MM.1S (cell line): ENCODE results near the gene IGSF8.

ENCODE experiments used
- DNase-seq: peaks from one replicate; pipeline ENCODE4 v3.0.0-alpha.2; 2015
- H2AFZ ChIP-seq: fragments of 300-600 bp; sonication (generic); 2 replicates; pipeline ENCODE4 v1.6.0; 2016; ENCODE audit warnings: antibody characterized with exemption, low read length
- H3F3A ChIP-seq: fragments of 300-600 bp; sonication (generic); 2 replicates; pipeline ENCODE4 v1.6.1; 2016; ENCODE audit warnings: mild to moderate bottlenecking, antibody characterized with exemption, low read length, moderate library complexity, mixed read lengths; ENCODE audit not compliant: insufficient read depth
- H3K27ac ChIP-seq: fragments of 300-600 bp; sonication (generic); 2 replicates; pipeline ENCODE4 v1.5.1; 2016; ENCODE audit warnings: mild to moderate bottlenecking, low read length
- H3K27me3 ChIP-seq: fragments of 300-600 bp; sonication (generic); replicated peaks from 2 replicates; pipeline ENCODE4 v1.6.0; 2016; ENCODE audit warnings: low read length; ENCODE audit not compliant: insufficient read depth
- H3K36me3 ChIP-seq: fragments of 300-600 bp; sonication (generic); replicated peaks from 2 replicates; pipeline ENCODE4 v1.6.1; 2016; ENCODE audit warnings: mild to moderate bottlenecking, low read length, mixed read lengths; ENCODE audit not compliant: insufficient read depth
- H3K4me1 ChIP-seq: fragments of 300-600 bp; sonication (generic); 2 replicates; pipeline ENCODE4 v1.6.1; 2016; ENCODE audit warnings: low read length, mixed read lengths
- H3K4me2 ChIP-seq: fragments of 300-600 bp; sonication (generic); 2 replicates; pipeline ENCODE4 v1.6.0; 2016; ENCODE audit warnings: low read depth, low read length
- H3K4me3 ChIP-seq: fragments of 300-600 bp; sonication (generic); 2 replicates; pipeline ENCODE4 v1.5.1; 2016; ENCODE audit warnings: low read length, mixed read lengths
- H3K79me2 ChIP-seq: fragments of 300-600 bp; sonication (generic); 2 replicates; pipeline ENCODE4 v1.6.1; 2016; ENCODE audit warnings: mixed run types, low read length, mixed read lengths
- H3K9ac ChIP-seq: fragments of 300-600 bp; sonication (generic); 2 replicates; pipeline ENCODE4 v1.6.1; 2016; ENCODE audit warnings: low read length, mixed read lengths
- H3K9me2 ChIP-seq: fragments of 300-600 bp; sonication (generic); replicated peaks from 2 replicates; pipeline ENCODE4 v1.6.1; 2016; ENCODE audit warnings: mild to moderate bottlenecking, low read length, mixed read lengths; ENCODE audit not compliant: insufficient read depth
- H3K9me3 ChIP-seq: fragments of 300-600 bp; sonication (generic); replicated peaks from 2 replicates; pipeline ENCODE4 v1.6.1; 2016; ENCODE audit warnings: mild to moderate bottlenecking, low read length, mixed read lengths; ENCODE audit not compliant: insufficient read depth
- H4K20me1 ChIP-seq: fragments of 300-600 bp; sonication (generic); 2 replicates; pipeline ENCODE4 v1.6.1; 2016; ENCODE audit warnings: mild to moderate bottlenecking, low read length, moderate library complexity, mixed read lengths; ENCODE audit not compliant: insufficient read depth
- EZH2 ChIP-seq: fragments of 300-600 bp; sonication (generic); optimal IDR thresholded peaks from 2 replicates; pipeline ENCODE3; 2017; ENCODE audit warnings: low read depth, mild to moderate bottlenecking, antibody characterized with exemption, low read length, mixed read lengths
- EZH2phosphoT487 ChIP-seq: fragments of 300-600 bp; sonication (generic); IDR thresholded peaks from 2 replicates; pipeline ENCODE4 v1.6.1; 2018; ENCODE audit warnings: antibody characterized with exemption, low read length
- TF ChIP-seq, protein P1 (sequence below): fragments of 300-600 bp; sonication (generic); IDR thresholded peaks from 2 replicates; pipeline ENCODE4 v1.5.1; 2016; ENCODE audit warnings: antibody characterized with exemption, low read length, mixed read lengths

IGSF8 gene

DNA sequence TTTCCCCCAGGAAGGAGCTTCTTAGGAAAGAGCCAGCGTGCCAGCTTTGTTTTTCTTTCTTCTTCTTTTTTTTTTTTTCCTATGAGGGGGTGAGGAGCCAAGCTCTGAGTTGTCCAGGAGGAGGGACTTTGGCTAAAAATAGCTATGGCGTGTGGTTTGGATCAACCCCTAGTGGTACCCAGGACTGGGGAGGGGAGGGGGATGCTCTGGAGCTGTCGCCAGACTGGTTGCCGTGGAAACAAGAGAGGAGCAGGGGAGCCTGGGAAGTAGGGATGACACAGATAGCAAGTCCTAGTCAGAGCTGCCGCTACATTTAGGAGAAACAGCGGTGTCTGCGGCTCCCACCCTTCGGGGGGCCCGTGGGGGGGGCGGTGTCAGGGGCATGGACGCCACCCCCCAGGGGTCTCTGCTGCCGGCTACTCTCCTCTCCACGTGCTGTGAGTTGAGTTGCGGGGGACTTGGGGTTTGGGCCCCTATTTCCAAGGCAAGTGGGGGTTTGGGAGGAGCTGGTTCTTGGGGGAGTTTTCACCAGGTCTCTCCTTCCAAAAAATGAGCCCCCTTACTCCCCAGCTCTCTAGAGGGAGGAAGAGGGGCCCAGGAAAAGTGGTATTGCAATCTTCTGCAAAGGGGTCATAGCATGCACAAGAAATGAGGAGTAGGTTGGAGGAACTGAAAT is 17.0 kb downstream of the IGSF8 start, which contains the start of gene KCNJ9:
TSS of gene KCNJ9 (plus strand) at position 278 of the 676 bp plus-strand sequence. CDS start 2,493 bp downstream, outside the sequence.
- Histone ChIP-seq H3K79me2 (no peaks in the 10 kb centered on the region), H2AFZ (no peak within 1 kb of the TSS), H3K9me3 (no peaks in the 10 kb centered on the region), H3K27ac (peak within 1 kb of the TSS; percentile 22; the same call in 1 of the 2 replicates), H3K4me2 (peak within 1 kb of the TSS; percentile 28), H3F3A (peaks cover 9% of the 10 kb centered on the region; the same call in 1 of the 2 replicates), H3K4me3 (no peak within 1 kb of the TSS), H3K4me1 (peaks cover 29% of the 10 kb centered on the region), H3K36me3 (no peaks in the 10 kb centered on the region), H3K9ac (no peak within 1 kb of the TSS), H3K9me2 (no peaks in the 10 kb centered on the region), H3K27me3 (peaks cover 34% of the 10 kb centered on the region), H4K20me1 (no peaks in the 10 kb centered on the region)
- DNase-seq = no peak
- TF ChIP-seq EZH2phosphoT487 (no peak), EZH2 (no peak)

DNA sequence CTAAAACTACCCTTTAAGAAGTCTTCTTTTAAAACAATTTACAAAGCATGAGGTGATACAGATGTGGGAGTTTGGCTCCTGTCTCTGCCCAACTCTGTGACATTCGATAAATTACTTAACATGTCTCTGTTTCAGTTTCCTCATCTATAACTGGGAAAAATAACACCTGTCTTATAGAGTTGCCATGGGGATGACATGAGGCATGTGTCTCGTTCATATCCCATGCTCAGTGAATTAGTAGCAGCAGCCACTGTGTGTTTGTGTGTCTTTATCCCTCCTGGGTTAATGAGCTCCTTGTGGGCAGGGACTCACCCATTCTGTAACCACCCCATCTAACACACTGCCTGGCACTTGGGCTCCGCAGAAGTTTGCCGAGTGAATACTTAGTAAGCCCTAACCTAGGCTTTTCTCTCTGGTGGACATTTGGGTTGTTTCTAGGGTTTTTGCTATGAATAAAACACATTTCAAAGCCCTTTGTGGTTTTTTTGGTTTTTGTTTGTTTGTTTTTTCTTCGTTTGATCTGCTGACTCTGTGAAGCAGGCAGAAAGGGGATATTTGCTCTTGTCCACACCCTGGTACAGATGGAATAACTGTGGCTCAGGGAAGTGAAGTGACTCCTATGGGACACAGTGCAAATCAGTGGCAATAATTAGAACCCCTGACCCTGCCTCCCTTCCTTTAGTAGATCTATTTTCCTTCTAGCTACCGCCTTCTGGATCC is 17.9 kb downstream of the IGSF8 start:
- H3K4me1 ChIP-seq = peaks cover 29% of the 10 kb centered on the region
- peaks cover 34% of the 10 kb centered on the region for H3K27me3 ChIP-seq
- H3K9ac ChIP-seq = no peak overlapping the region
- peaks cover 9% of the 10 kb centered on the region; the same call in 1 of the 2 replicates for H3F3A ChIP-seq
- H3K9me3 ChIP-seq = no peaks in the 10 kb centered on the region
- no peaks in the 10 kb centered on the region for H3K79me2 ChIP-seq
- DNase-seq = peak; percentile 20
- no peak overlapping the region for H3K4me3 ChIP-seq
- H4K20me1 ChIP-seq = no peaks in the 10 kb centered on the region
- peak overlapping the region; percentile 22; the same call in 1 of the 2 replicates for H3K27ac ChIP-seq
- H3K36me3 ChIP-seq = no peaks in the 10 kb centered on the region
- no peak overlapping the region for H2AFZ ChIP-seq
- TF ChIP-seq, protein P1, sequence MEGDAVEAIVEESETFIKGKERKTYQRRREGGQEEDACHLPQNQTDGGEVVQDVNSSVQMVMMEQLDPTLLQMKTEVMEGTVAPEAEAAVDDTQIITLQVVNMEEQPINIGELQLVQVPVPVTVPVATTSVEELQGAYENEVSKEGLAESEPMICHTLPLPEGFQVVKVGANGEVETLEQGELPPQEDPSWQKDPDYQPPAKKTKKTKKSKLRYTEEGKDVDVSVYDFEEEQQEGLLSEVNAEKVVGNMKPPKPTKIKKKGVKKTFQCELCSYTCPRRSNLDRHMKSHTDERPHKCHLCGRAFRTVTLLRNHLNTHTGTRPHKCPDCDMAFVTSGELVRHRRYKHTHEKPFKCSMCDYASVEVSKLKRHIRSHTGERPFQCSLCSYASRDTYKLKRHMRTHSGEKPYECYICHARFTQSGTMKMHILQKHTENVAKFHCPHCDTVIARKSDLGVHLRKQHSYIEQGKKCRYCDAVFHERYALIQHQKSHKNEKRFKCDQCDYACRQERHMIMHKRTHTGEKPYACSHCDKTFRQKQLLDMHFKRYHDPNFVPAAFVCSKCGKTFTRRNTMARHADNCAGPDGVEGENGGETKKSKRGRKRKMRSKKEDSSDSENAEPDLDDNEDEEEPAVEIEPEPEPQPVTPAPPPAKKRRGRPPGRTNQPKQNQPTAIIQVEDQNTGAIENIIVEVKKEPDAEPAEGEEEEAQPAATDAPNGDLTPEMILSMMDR = no peak
- TF ChIP-seq EZH2phosphoT487 (no peak), EZH2 (no peak)
- peak overlapping the region; percentile 28 for H3K4me2 ChIP-seq
- H3K9me2 ChIP-seq = no peaks in the 10 kb centered on the region

- H2AFZ ChIP-seq = no peak overlapping the region
- H3K27ac ChIP-seq = no peak overlapping the region
- peaks cover 28% of the 10 kb centered on the region for H3K4me1 ChIP-seq
- H3K27me3 ChIP-seq = peaks cover 34% of the 10 kb centered on the region
- H3K9me3 ChIP-seq = no peaks in the 10 kb centered on the region
- no peak for DNase-seq
- no peak overlapping the region for H3K4me3 ChIP-seq
- no peaks in the 10 kb centered on the region for H3K9me2 ChIP-seq
- no peaks in the 10 kb centered on the region for H3K79me2 ChIP-seq
- H3F3A ChIP-seq = peaks cover 9% of the 10 kb centered on the region; the same call in 1 of the 2 replicates
- H3K9ac ChIP-seq = no peak overlapping the region
- H4K20me1 ChIP-seq = no peaks in the 10 kb centered on the region
- no peaks in the 10 kb centered on the region for H3K36me3 ChIP-seq
- H3K4me2 ChIP-seq = no peak overlapping the region
- TF ChIP-seq, protein P1 = no peak
- TF ChIP-seq EZH2 (no peak), EZH2phosphoT487 (no peak)
These were observed 19.0 kb downstream of the IGSF8 start for GRCh38 chr1:160079448-160079847.
